Epithelial cell of proximal tubule (primary cell): ENCODE data around the gene FADD. TPM values are rescaled to one million over a fixed set of nuclear protein-coding genes. Genes with fewer than 3 reads are reported as not detected.

Experiments
- DNase-seq: peaks from one replicate; pipeline ENCODE4 v3.0.0-alpha.2; 2011; ENCODE audit warnings: low read depth
- H3K4me3 ChIP-seq: 2 replicates; pipeline ENCODE4 v1.5.1; 2011; ENCODE audit warnings: low read depth, mild to moderate bottlenecking, low read length
- total RNA-seq: library from RNA; depleted of rRNA; stranded (reverse); fragments of >200 nt; gene quantifications from 2 replicates; pipeline ENCODE4 v1.2.3, GENCODE V29; 2015
- TF ChIP-seq, protein P1 (sequence below): conservative IDR thresholded peaks from 2 replicates; pipeline ENCODE4 v1.5.1; 2012; ENCODE audit warnings: low read depth, mild to moderate bottlenecking, low read length

FADD gene
- total RNA-seq, 1 donor from 2014 or later: 39.7 TPM

DNA sequence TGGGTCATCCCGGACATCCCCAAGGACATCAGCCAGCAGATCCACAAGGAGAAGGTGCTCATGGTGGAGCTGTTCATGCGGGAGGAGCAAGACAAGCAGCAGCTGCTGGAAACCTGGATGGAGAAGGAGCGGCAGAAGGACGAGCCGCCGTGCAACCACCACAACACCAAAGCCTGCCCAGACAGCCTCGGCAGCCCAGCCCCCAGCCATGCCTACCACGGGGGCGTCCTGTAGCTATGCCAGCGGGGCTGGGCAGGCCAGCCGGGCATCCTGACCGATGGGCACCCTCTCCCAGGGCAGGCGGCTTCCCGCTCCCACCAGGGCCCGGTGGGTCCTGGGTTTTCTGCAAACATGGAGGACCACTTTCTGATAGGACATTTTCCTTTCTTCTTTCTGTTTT lies 15.3 kb upstream of the FADD start:
- no peak overlapping the region for H3K4me3 ChIP-seq
- no peak for DNase-seq
- TF ChIP-seq, protein P1, sequence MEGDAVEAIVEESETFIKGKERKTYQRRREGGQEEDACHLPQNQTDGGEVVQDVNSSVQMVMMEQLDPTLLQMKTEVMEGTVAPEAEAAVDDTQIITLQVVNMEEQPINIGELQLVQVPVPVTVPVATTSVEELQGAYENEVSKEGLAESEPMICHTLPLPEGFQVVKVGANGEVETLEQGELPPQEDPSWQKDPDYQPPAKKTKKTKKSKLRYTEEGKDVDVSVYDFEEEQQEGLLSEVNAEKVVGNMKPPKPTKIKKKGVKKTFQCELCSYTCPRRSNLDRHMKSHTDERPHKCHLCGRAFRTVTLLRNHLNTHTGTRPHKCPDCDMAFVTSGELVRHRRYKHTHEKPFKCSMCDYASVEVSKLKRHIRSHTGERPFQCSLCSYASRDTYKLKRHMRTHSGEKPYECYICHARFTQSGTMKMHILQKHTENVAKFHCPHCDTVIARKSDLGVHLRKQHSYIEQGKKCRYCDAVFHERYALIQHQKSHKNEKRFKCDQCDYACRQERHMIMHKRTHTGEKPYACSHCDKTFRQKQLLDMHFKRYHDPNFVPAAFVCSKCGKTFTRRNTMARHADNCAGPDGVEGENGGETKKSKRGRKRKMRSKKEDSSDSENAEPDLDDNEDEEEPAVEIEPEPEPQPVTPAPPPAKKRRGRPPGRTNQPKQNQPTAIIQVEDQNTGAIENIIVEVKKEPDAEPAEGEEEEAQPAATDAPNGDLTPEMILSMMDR: no peak

GRCh38 chr11:70189622-70190021 lies 13.5 kb upstream of the FADD start:
- no peak overlapping the region for H3K4me3 ChIP-seq
- TF ChIP-seq, protein P1: no peak
- DNase-seq: no peak

DNA sequence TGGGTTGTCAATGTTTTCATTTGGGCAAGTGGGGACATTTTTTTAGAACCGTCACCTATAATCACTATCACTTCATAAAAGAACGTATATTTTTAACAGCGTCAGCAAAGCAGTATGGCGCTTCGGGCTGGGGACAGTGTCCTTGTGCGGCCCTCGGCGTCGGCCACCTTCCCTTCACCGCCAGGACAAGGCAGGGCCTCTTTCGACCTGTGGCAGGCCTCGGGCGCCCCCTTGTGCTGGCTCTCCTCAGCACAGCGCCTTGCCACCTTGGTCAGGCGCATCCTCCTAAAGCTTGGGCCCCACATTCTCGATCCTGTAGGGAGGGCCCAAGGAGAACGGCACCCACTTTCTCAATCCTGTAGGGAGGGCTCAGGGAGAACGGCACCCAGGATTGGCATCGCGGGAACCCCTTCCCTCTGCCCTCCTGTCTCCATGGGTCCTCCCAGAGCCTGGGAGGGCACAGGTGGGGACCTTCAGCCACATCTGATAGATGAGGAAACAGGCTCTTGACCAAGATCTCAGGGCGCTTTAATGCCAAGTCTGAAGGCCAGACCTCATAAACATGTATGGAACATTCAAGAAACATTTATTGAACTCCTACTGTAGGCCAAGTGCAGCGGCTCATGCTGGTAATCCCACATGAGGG lies 11.5 kb upstream of the FADD start:
- TF ChIP-seq, protein P1: peak; percentile 85
- DNase-seq: no peak
- no peak overlapping the region for H3K4me3 ChIP-seq

DNA sequence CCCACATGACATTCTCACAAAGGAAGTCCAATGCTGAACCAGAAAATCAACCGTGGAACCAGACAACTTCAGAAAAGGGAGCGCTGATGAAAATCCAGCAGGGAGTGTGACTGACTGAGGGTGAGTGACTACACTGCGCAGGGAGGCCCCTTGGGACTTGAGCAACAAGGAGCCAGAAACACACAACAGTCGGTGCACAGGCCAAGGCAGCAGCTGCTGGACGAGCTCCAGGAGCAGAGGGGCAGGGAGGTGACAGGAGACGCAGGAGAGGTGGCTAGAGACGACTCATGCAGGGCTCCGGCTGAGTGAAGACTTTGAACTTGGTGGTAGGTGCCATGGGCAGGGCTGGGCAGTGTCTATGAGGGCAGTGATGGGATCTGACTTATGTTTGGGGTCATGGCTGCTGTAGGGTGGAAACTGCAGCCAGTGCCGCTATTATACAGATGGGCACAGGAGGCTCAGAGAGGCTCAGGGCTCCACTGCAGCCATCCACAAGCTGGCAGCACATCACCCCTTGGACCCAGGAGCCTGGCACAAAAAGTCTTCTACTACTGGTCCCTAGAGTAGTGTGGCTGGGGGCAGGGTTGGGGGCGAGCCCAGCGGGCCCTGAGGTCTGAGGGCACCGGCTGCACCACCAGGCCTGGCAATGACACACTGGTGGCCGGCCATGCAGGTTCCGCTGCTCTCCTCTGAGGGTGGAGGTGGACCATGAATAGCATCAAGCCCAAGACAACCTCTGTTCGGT lies 10.3 kb upstream of the FADD start:
- no peak for DNase-seq
- H3K4me3 ChIP-seq: no peak overlapping the region
- TF ChIP-seq, protein P1: no peak

DNA sequence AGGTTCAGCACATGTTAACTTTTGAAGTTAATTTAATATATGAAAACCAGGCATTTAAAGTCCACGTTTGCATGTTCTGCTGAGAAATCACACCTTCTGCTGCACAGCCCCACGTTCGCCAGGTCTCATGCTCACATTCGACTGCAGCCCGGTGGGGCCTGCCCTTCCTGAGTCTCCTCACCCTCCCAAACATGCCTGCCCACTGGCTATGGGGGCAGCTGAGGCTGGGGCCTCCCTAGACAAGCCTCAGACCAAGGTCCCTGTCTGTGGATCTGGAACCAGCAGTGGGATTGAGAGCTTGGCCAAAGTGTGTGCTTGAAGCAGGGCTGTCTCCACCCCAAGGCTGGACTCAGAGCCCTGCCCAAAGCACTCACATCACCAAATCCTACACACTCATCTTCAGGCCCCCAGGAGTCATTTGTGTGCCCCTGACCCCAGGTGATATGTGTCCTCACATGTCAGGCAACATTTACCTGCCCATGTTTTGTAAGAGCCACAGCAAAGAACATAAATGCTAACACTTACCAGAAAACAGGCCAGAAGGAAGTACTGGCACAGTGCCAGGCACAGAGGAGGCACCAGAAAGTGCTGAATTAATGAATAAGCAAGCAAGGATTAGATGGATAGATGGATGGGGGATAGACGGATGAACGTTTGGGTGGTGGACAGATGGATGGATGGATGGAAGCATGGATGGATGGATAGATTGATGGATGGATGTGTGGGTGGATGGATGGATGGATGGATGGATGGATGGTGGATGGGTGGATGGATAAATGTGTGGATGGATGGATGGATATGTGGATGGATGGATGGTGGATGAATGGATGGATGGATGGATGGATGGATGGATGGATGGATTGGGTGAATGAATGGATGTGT lies 9.4 kb upstream of the FADD start:
- DNase-seq: no peak
- TF ChIP-seq, protein P1: no peak
- H3K4me3 ChIP-seq: no peak overlapping the region

GRCh38 chr11:70194792-70195791 lies 8.0 kb upstream of the FADD start:
- no peak overlapping the region for H3K4me3 ChIP-seq
- no peak for DNase-seq
- TF ChIP-seq, protein P1: no peak
